H9 (cell line): ENCODE results near the gene IPPK. TPM values are rescaled to one million over a fixed set of nuclear protein-coding genes. Genes with fewer than 3 reads are reported as not detected.
A peak's percentile ranks its signal among the peaks of the same experiment; 100 is the strongest.

Experiments used
- DNase-seq: peaks from one replicate; pipeline ENCODE4 v3.0.0-alpha.2; 2017
- H2AFZ ChIP-seq: one replicate; pipeline ENCODE4 v1.6.1; 2013; ENCODE audit warnings: mild to moderate bottlenecking, low read length, control low read depth, moderate library complexity
- H2AK5ac ChIP-seq: 2 replicates; pipeline ENCODE4 v1.6.1; 2013; ENCODE audit warnings: low read length, control low read depth, mixed read lengths; ENCODE audit not compliant: insufficient read length
- H2BK120ac ChIP-seq: one replicate; pipeline ENCODE4 v1.6.1; 2013; ENCODE audit warnings: low read depth, mild to moderate bottlenecking, low read length, control low read depth, inconsistent platforms; ENCODE audit not compliant: poor library complexity, severe bottlenecking
- H2BK12ac ChIP-seq: 2 replicates; pipeline ENCODE4 v1.6.1; 2013; ENCODE audit warnings: low read length, control low read depth, mixed read lengths, low read depth; ENCODE audit not compliant: insufficient read length
- H2BK15ac ChIP-seq: 2 replicates; pipeline ENCODE4 v1.6.1; 2013; ENCODE audit warnings: low read depth, low read length, control low read depth
- H2BK20ac ChIP-seq: one replicate; pipeline ENCODE4 v1.6.1; 2013; ENCODE audit warnings: low read depth, mild to moderate bottlenecking, low read length, control low read depth, inconsistent platforms; ENCODE audit not compliant: poor library complexity, severe bottlenecking
- H2BK5ac ChIP-seq: 2 replicates; pipeline ENCODE4 v1.6.1; 2013; ENCODE audit warnings: low read length, control low read depth, mixed read lengths; ENCODE audit not compliant: insufficient read length
- H3K14ac ChIP-seq: 2 replicates; pipeline ENCODE4 v1.6.1; 2013; ENCODE audit warnings: low read length, control low read depth; ENCODE audit not compliant: insufficient read depth
- H3K18ac ChIP-seq: 2 replicates; pipeline ENCODE4 v1.6.1; 2013; ENCODE audit warnings: low read depth, mild to moderate bottlenecking, mixed read lengths, low read length, control low read depth; ENCODE audit not compliant: insufficient read length
- H3K23ac ChIP-seq: 2 replicates; pipeline ENCODE4 v1.6.1; 2013; ENCODE audit warnings: low read length, control low read depth, mixed read lengths, low read depth; ENCODE audit not compliant: insufficient read length
- H3K23me2 ChIP-seq: 2 replicates; pipeline ENCODE4 v1.6.1; 2013; ENCODE audit warnings: low read depth, mild to moderate bottlenecking, mixed read lengths, low read length, control low read depth; ENCODE audit not compliant: insufficient read length, poor library complexity, severe bottlenecking
- H3K27ac ChIP-seq: 2 replicates; pipeline ENCODE4 v1.5.1; 2013; ENCODE audit warnings: low read length, control low read depth, mixed read lengths, low read depth; ENCODE audit not compliant: insufficient read length
- H3K27me3 ChIP-seq: 2 replicates; pipeline ENCODE4 v1.6.1; 2013; ENCODE audit warnings: low read length, control low read depth, inconsistent platforms; ENCODE audit not compliant: insufficient read depth
- H3K4ac ChIP-seq: 2 replicates; pipeline ENCODE4 v1.6.1; 2013; ENCODE audit warnings: low read depth, mild to moderate bottlenecking, control low read depth, inconsistent platforms, low read length, moderate library complexity
- H3K4me1 ChIP-seq: 2 replicates; pipeline ENCODE4 v1.6.1; 2013; ENCODE audit warnings: low read length, control low read depth, inconsistent platforms; ENCODE audit not compliant: insufficient read depth
- H3K4me2 ChIP-seq: 2 replicates; pipeline ENCODE4 v1.6.1; 2013; ENCODE audit warnings: low read length, control low read depth, mixed read lengths; ENCODE audit not compliant: insufficient read length, insufficient read depth
- H3K56ac ChIP-seq: 2 replicates; pipeline ENCODE4 v1.6.1; 2013; ENCODE audit warnings: low read depth, mild to moderate bottlenecking, mixed read lengths, low read length, control low read depth; ENCODE audit not compliant: insufficient read length
- H3K79me1 ChIP-seq: 2 replicates; pipeline ENCODE4 v1.6.1; 2013; ENCODE audit warnings: low read depth, mild to moderate bottlenecking, moderate library complexity, low read length, control low read depth, inconsistent platforms; ENCODE audit not compliant: insufficient read depth, poor library complexity, severe bottlenecking
- H3K79me2 ChIP-seq: 2 replicates; pipeline ENCODE4 v1.6.1; 2013; ENCODE audit warnings: low read length, control low read depth, inconsistent platforms; ENCODE audit not compliant: insufficient read depth
- H3K9ac ChIP-seq: 2 replicates; pipeline ENCODE4 v1.6.1; 2013; ENCODE audit warnings: low read length, control low read depth, mixed read lengths; ENCODE audit not compliant: insufficient read length; ENCODE audit errors: extremely low read depth
- H3K9me3 ChIP-seq: one replicate; pipeline ENCODE4 v1.6.1; 2013; ENCODE audit warnings: low read depth, low read length, inconsistent platforms; ENCODE audit not compliant: control insufficient read depth
- H3T11ph ChIP-seq: one replicate; pipeline ENCODE4 v1.6.1; 2013; ENCODE audit warnings: mild to moderate bottlenecking, low read length, control low read depth, inconsistent platforms
- H4K20me1 ChIP-seq: one replicate; pipeline ENCODE4 v1.6.1; 2013; ENCODE audit not compliant: control insufficient read depth, insufficient read length, insufficient read depth
- H4K5ac ChIP-seq: 2 replicates; pipeline ENCODE4 v1.6.1; 2013; ENCODE audit warnings: low read depth, mild to moderate bottlenecking, mixed read lengths, low read length, control low read depth; ENCODE audit not compliant: insufficient read length
- H4K8ac ChIP-seq: replicated peaks from 2 replicates; pipeline ENCODE4 v1.6.1; 2013; ENCODE audit warnings: low read length, control low read depth, mixed read lengths, low read depth; ENCODE audit not compliant: insufficient read length
- H4K91ac ChIP-seq: 2 replicates; pipeline ENCODE4 v1.6.1; 2013; ENCODE audit warnings: low read depth, mild to moderate bottlenecking, moderate library complexity, mixed read lengths, low read length, control low read depth; ENCODE audit not compliant: insufficient read length
- H3K27ac Mint-ChIP-seq, 3 experiments: 2 replicates in 2 of 3; 3 replicates in 1 of 3; pipeline ENCODE4 v1.8.0; 2020 to 2021; ENCODE audit warnings: mixed read lengths in 3 of 3, mild to moderate bottlenecking in 1 of 3, moderate library complexity in 1 of 3
- H3K27me3 Mint-ChIP-seq: 2 replicates; pipeline ENCODE4 v1.8.0; 2021; ENCODE audit warnings: low read depth, mild to moderate bottlenecking, moderate library complexity, mixed read lengths
- H3K36me3 Mint-ChIP-seq, 3 experiments: 2 replicates in 2 of 3; 3 replicates in 1 of 3; pipeline ENCODE4 v1.8.0; 2020 to 2021; ENCODE audit warnings: low read depth in 3 of 3, mixed read lengths in 3 of 3; ENCODE audit not compliant: insufficient read depth in 1 of 3
- H3K4me1 Mint-ChIP-seq, 2 experiments: 2 replicates each; pipeline ENCODE4 v1.8.0; 2020; ENCODE audit warnings: mixed read lengths in 2 of 2
- H3K4me3 Mint-ChIP-seq, 2 experiments: 2 replicates in 1 of 2; 3 replicates in 1 of 2; pipeline ENCODE4 v1.8.0; 2020 to 2021; ENCODE audit warnings: mild to moderate bottlenecking in 2 of 2, mixed read lengths in 2 of 2, moderate library complexity in 1 of 2
- H3K9me3 Mint-ChIP-seq, 2 experiments: 2 replicates in 1 of 2; 3 replicates in 1 of 2; pipeline ENCODE4 v1.8.0; 2020; ENCODE audit warnings: mild to moderate bottlenecking in 2 of 2, mixed read lengths in 2 of 2, moderate library complexity in 1 of 2
- CTCF ChIP-seq: fragments of 200-600 bp; sonication (generic); conservative IDR thresholded peaks from 3 replicates; pipeline ENCODE4 v1.8.0; 2021; ENCODE audit warnings: antibody characterized with exemption, mild to moderate bottlenecking
- WGBS: extraction: QIAGEN DNeasy Blood & Tissue Kit; methylation state at CpG from one replicate; pipeline ENCODE4 v1.1.7; 2013; ENCODE audit warnings: missing lambda C conversion rate, low lambda C conversion rate, mixed read lengths; ENCODE audit not compliant: insufficient read length; ENCODE audit errors: extremely low coverage; 5-methylcytosine and 5-hydroxymethylcytosine counted together
- total RNA-seq: library from RNA; stranded (reverse); gene quantifications from 2 replicates; pipeline ENCODE4 v1.2.1, GENCODE V29; 2021

The IPPK gene
- total RNA-seq, 1 experiment from 2014 or later, result 10.7 TPM

GRCh38 chr9:92612816-92613215 lies 57.1 kb downstream of the IPPK start:
- Histone ChIP-seq H3K18ac (no peak overlapping the region), H3K79me1 (no peaks in the 10 kb centered on the region), H3K9ac (no peak overlapping the region), H4K91ac (no peak overlapping the region), H2BK20ac (no peak overlapping the region), H3K27ac (no peak overlapping the region), H3K14ac (no peak overlapping the region), H2BK12ac (no peak overlapping the region), H3K23me2 (no peaks in the 10 kb centered on the region), H4K20me1 (no peaks in the 10 kb centered on the region), H4K8ac (no peak overlapping the region), H3K27me3 (no peaks in the 10 kb centered on the region), H3K4me2 (no peak overlapping the region), H2AFZ (no peak overlapping the region), H2AK5ac (no peak overlapping the region), H3K56ac (no peak overlapping the region), H3K4ac (no peak overlapping the region), H3K23ac (no peak overlapping the region), H2BK5ac (no peak overlapping the region), H2BK120ac (no peak overlapping the region), H4K5ac (no peak overlapping the region), H3T11ph (no peak overlapping the region), H3K4me1 (no peaks in the 10 kb centered on the region), H2BK15ac (no peak overlapping the region), H3K79me2 (no peaks in the 10 kb centered on the region), H3K9me3 (no peaks in the 10 kb centered on the region)
- TF ChIP-seq CTCF, result no peak
- H3K9me3 Mint-ChIP-seq, result no peaks in the 10 kb centered on the region
- WGBS, result no CpG with 5 or more reads among the region's 11 CpGs
- H3K27ac Mint-ChIP-seq, result peak overlapping the region in 1 of 3 experiments; percentile 48; a peak in 1 of 7 replicates
- H3K4me3 Mint-ChIP-seq, result no peak overlapping the region
- H3K4me1 Mint-ChIP-seq, result peaks cover 0 to 7% of the 10 kb centered on the region in 2 experiments; a peak in 1 of 4 replicates
- no peak for DNase-seq
- H3K36me3 Mint-ChIP-seq, result peaks cover 5 to 51% (median 20%) of the 10 kb centered on the region in 3 experiments
- no peaks in the 10 kb centered on the region for H3K27me3 Mint-ChIP-seq
